Astrocyte (in vitro differentiated cells and primary cell): ENCODE results near the gene CCDC51.

ENCODE experiments used
- CTCF ChIP-seq: IDR thresholded peaks from 2 replicates; pipeline ENCODE4 v1.5.1; 2011; ENCODE audit warnings: low read depth, mild to moderate bottlenecking, inconsistent platforms, low read length, moderate library complexity; ENCODE audit not compliant: insufficient read depth
- EZH2 ChIP-seq: IDR thresholded peaks from 2 replicates; pipeline ENCODE4 v1.6.1; 2012; ENCODE audit warnings: mild to moderate bottlenecking, low read length, inconsistent platforms; ENCODE audit not compliant: insufficient read depth

DNA sequence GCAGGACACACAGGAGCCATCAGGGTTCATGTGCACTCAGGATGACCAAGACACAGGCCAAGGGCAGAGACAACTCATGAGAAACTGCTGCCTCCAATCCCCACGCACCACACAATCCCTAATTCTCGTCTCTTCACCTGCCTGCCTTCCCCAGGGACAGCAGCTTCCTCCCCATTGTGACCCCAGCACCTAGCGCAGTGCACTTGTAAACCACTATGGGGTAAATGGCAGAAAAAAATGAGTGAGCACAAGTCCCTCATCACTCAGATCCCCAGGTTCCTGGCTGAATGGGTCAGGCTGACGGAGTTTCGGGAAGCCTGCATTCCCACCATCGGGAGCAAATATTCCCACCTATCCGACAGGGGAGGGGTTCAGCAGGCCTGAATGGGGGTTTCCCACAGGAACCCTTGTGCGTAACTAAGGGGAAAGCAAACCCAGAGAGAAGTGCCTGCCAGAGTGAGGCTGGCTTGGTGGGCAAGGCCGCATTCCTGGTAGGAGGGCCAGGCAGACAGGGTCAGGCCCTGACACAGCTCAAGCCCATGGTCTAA lies 28.8 kb downstream of the CCDC51 start:
- TF ChIP-seq CTCF (no peak), EZH2 (no peak)
